Ishikawa (cell line): ENCODE measurements around the gene FAM171A2.

Experiments
- CEBPB ChIP-seq: IDR thresholded peaks from 2 replicates; pipeline ENCODE4 v1.6.1; 2012
- CREB1 ChIP-seq: IDR thresholded peaks from 2 replicates; pipeline ENCODE4 v1.6.1; 2012; ENCODE audit warnings: low read depth
- EGR1 ChIP-seq: IDR thresholded peaks from 2 replicates; pipeline ENCODE4 v1.6.1; 2012
- EP300 ChIP-seq: IDR thresholded peaks from 2 replicates; pipeline ENCODE4 v1.6.1; 2012; ENCODE audit warnings: borderline replicate concordance
- FOXM1 ChIP-seq: IDR thresholded peaks from 2 replicates; pipeline ENCODE4 v1.6.1; 2012; ENCODE audit warnings: low read depth, borderline replicate concordance
- NFIC ChIP-seq: IDR thresholded peaks from 2 replicates; pipeline ENCODE4 v1.6.1; 2012
- RAD21 ChIP-seq: IDR thresholded peaks from 2 replicates; pipeline ENCODE4 v1.6.1; 2012; ENCODE audit warnings: low read depth
- TAF1 ChIP-seq: IDR thresholded peaks from 2 replicates; pipeline ENCODE4 v1.6.1; 2012; ENCODE audit warnings: low read depth, mild to moderate bottlenecking
- TCF12 ChIP-seq: IDR thresholded peaks from 2 replicates; pipeline ENCODE4 v1.6.1; 2012; ENCODE audit warnings: low read depth
- TEAD4 ChIP-seq: IDR thresholded peaks from 2 replicates; pipeline ENCODE4 v1.6.1; 2012
- YY1 ChIP-seq: IDR thresholded peaks from 2 replicates; pipeline ENCODE4 v1.6.1; 2012; ENCODE audit warnings: low read depth
- ZBTB7A ChIP-seq: IDR thresholded peaks from 2 replicates; pipeline ENCODE4 v1.6.1; 2012; ENCODE audit warnings: low read depth
- TF ChIP-seq, protein P1 (sequence below): IDR thresholded peaks from 2 replicates; pipeline ENCODE4 v1.6.1; 2012
- TF ChIP-seq, protein P2 (sequence below): IDR thresholded peaks from 2 replicates; pipeline ENCODE4 v1.6.1; 2012; ENCODE audit warnings: low read depth, mild to moderate bottlenecking
- TF ChIP-seq, protein P3 (sequence below): IDR thresholded peaks from 2 replicates; pipeline ENCODE4 v1.6.1; 2012

Gene FAM171A2

DNA sequence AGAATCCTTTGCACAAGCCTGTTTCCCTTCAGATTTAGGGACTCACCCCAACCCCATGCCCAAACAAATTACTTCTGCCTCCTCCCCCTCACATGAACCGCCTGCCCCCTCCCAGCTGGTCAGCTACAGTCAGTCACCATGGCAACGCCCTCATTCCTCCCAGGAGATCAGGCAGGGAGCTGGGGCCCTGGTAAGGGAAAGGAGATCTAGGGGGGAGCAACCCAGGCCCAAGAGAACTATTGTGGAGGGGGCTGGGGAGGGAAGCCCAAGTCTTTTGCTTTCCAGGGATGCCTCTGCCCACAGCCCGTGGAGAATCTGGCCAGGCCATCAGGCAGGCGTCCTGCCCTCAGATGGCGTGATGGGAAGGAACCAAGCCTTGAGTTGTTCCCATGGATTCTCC lies 2.8 kb downstream of the FAM171A2 start:
- TF ChIP-seq RAD21 (no peak), TEAD4 (no peak), NFIC (no peak), EGR1 (no peak), TAF1 (no peak), FOXM1 (no peak)
- TF ChIP-seq, protein P1, sequence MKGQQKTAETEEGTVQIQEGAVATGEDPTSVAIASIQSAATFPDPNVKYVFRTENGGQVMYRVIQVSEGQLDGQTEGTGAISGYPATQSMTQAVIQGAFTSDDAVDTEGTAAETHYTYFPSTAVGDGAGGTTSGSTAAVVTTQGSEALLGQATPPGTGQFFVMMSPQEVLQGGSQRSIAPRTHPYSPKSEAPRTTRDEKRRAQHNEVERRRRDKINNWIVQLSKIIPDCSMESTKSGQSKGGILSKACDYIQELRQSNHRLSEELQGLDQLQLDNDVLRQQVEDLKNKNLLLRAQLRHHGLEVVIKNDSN = no peak

DNA sequence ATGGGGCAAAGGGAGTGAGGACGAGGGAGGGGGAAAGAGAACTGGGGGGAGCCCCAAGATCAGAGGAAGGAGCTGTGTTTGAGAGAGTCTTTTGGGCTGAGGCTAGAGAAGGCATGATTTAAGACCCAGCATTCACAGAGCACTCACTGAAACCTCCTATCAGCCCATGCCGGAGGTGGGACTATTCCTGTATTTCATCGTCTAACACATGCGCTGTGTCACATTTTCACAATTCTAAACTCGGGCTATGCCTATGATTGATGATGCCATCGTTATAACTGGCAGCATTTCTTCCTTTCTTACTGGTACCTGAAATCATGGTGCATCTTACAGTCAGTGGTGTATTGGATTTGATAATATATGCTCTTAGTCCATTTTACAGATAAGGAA lies 3.5 kb downstream of the FAM171A2 start:
- TF ChIP-seq YY1 = no peak
- TF ChIP-seq TCF12 = no peak
- no peak for TF ChIP-seq NFIC
- TF ChIP-seq EP300 = no peak
- TF ChIP-seq TEAD4 = no peak
- TF ChIP-seq TAF1 = no peak
- TF ChIP-seq, protein P1 = no peak
- no peak for TF ChIP-seq ZBTB7A
- no peak for TF ChIP-seq CEBPB
- TF ChIP-seq EGR1 = no peak
- TF ChIP-seq CREB1 = no peak
- TF ChIP-seq FOXM1 = no peak
- TF ChIP-seq, protein P2, sequence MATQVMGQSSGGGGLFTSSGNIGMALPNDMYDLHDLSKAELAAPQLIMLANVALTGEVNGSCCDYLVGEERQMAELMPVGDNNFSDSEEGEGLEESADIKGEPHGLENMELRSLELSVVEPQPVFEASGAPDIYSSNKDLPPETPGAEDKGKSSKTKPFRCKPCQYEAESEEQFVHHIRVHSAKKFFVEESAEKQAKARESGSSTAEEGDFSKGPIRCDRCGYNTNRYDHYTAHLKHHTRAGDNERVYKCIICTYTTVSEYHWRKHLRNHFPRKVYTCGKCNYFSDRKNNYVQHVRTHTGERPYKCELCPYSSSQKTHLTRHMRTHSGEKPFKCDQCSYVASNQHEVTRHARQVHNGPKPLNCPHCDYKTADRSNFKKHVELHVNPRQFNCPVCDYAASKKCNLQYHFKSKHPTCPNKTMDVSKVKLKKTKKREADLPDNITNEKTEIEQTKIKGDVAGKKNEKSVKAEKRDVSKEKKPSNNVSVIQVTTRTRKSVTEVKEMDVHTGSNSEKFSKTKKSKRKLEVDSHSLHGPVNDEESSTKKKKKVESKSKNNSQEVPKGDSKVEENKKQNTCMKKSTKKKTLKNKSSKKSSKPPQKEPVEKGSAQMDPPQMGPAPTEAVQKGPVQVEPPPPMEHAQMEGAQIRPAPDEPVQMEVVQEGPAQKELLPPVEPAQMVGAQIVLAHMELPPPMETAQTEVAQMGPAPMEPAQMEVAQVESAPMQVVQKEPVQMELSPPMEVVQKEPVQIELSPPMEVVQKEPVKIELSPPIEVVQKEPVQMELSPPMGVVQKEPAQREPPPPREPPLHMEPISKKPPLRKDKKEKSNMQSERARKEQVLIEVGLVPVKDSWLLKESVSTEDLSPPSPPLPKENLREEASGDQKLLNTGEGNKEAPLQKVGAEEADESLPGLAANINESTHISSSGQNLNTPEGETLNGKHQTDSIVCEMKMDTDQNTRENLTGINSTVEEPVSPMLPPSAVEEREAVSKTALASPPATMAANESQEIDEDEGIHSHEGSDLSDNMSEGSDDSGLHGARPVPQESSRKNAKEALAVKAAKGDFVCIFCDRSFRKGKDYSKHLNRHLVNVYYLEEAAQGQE = no peak
- TF ChIP-seq, protein P3, sequence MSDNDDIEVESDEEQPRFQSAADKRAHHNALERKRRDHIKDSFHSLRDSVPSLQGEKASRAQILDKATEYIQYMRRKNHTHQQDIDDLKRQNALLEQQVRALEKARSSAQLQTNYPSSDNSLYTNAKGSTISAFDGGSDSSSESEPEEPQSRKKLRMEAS = no peak
- TF ChIP-seq RAD21 = no peak

DNA sequence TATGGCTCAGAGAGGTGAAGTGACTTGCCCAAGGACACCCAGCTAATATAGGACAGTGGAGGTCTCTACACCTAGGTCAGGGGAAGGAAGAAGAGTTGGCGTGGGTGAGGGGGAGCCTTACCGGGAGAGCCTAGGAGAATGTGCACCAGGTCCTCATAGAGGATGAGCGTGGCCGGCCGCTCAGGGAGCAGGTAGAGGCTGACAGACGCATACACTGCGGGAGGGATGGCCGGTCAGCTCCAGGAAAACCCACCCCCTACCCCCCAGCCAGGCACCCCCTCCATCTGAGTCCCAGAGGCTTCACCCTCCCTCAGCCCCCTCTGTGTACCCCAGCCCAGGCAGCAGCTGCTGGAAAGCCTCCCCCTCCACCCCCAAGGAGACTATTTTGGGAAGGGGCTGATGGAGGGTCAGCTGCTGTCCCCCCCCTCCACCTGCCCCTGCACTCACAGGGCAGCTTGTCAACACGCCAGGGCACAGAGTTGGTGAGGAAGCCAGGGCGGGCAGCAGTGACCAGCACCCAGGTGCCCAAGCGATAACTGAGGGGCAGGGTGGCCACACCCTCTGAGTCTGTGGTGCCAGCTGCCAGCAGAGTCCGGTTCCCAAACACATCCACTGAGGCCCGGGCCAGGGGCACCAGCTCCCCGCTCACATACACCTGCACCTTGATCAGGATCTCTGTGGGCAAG lies 4.1 kb downstream of the FAM171A2 start:
- TF ChIP-seq, protein P2 = no peak
- TF ChIP-seq NFIC (no peak), YY1 (no peak), FOXM1 (no peak), TCF12 (no peak), TAF1 (no peak), CEBPB (no peak), TEAD4 (no peak), EGR1 (no peak), ZBTB7A (no peak), CREB1 (no peak), EP300 (no peak), RAD21 (no peak)
- TF ChIP-seq, protein P3 = no peak

DNA sequence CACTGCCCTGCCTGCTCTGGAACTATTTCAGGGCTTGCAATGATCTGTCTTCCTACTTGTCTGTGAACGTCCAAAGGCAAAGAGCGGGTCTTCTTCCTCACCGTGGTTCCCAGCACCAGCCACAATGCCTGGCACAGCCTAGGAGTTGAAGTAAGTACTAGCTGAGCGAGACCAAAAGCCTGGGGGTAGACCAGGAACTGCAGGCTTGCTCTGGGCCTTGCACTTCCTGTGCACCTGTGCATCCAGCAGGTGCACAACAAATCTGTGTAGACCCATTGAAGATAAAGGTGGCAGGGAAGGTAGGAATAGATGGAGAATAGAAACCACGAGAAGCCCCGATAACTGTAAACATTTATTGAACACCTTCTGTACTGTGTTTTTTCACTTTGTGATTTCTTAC lies 4.6 kb downstream of the FAM171A2 start:
- TF ChIP-seq RAD21 = no peak
- no peak for TF ChIP-seq FOXM1
- TF ChIP-seq ZBTB7A = no peak
- TF ChIP-seq YY1 = no peak
- TF ChIP-seq CREB1 = no peak
- no peak for TF ChIP-seq TCF12
- TF ChIP-seq EP300 = no peak
- TF ChIP-seq, protein P3 = no peak
- no peak for TF ChIP-seq TEAD4

DNA sequence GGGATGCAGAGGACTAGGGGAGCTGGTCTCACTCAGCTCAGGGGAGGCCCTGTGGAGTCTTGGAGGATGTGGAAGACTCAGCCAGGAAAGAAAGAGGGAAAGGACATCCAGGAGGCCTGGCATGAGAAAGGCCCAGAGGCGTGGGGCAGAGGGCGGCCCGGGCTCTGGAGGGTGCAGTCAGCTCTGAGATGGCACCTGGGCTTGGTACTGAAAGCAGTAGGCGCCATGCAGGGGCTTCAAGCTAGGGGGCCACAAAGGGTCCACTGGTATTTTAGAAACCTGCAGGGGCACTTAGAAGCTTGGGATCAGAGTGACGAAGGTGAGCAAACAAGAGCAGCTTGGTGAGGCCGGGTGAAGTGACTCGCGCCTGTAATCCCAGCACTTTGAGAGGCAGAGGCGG lies 5.6 kb downstream of the FAM171A2 start:
- TF ChIP-seq, protein P1 = no peak
- TF ChIP-seq RAD21 = no peak
- TF ChIP-seq, protein P3 = no peak
- TF ChIP-seq CREB1 = no peak
- no peak for TF ChIP-seq YY1
- TF ChIP-seq EP300 = no peak
- no peak for TF ChIP-seq NFIC
